Karpas-422 (cell line): ENCODE data around the gene YRDC. TPM values are rescaled to one million over a fixed set of nuclear protein-coding genes. Genes with fewer than 3 reads are reported as not detected.

ENCODE experiments used
- DNase-seq: peaks from one replicate; pipeline ENCODE4 v3.0.0-alpha.2; 2015
- H2AFZ ChIP-seq: fragments of 200-600 bp; sonication (generic); 2 replicates; pipeline ENCODE4 v1.6.1; 2014; ENCODE audit warnings: antibody characterized with exemption, low read length, mixed read lengths
- H3K27ac ChIP-seq: fragments of 200-600 bp; sonication (generic); 2 replicates; pipeline ENCODE4 v1.5.1; 2014; ENCODE audit warnings: mild to moderate bottlenecking, low read length, moderate library complexity
- H3K27me3 ChIP-seq: fragments of 200-600 bp; sonication (generic); 2 replicates; pipeline ENCODE4 v1.6.1; 2014; ENCODE audit warnings: low read length, mixed read lengths
- H3K36me3 ChIP-seq: fragments of 200-600 bp; sonication (generic); 2 replicates; pipeline ENCODE4 v1.6.1; 2014; ENCODE audit warnings: low read length, mixed read lengths; ENCODE audit not compliant: insufficient read depth
- H3K4me1 ChIP-seq: fragments of 200-600 bp; sonication (generic); 2 replicates; pipeline ENCODE4 v1.6.1; 2014; ENCODE audit warnings: mild to moderate bottlenecking, low read length, mixed read lengths
- H3K4me2 ChIP-seq: fragments of 200-600 bp; sonication (generic); 2 replicates; pipeline ENCODE4 v1.6.1; 2014; ENCODE audit warnings: low read length, low read depth, mild to moderate bottlenecking; ENCODE audit not compliant: poor library complexity, severe bottlenecking
- H3K4me3 ChIP-seq: fragments of 200-600 bp; sonication (generic); 2 replicates; pipeline ENCODE4 v1.5.1; 2014; ENCODE audit warnings: mild to moderate bottlenecking, antibody characterized with exemption, low read length, mixed read lengths
- H3K79me2 ChIP-seq: fragments of 200-600 bp; sonication (generic); 2 replicates; pipeline ENCODE4 v1.6.1; 2014; ENCODE audit warnings: mild to moderate bottlenecking, low read length, mixed read lengths
- H3K9ac ChIP-seq: fragments of 200-600 bp; sonication (generic); 2 replicates; pipeline ENCODE4 v1.6.0; 2014; ENCODE audit warnings: low read length
- H3K9me2 ChIP-seq: fragments of 200-600 bp; sonication (generic), shearing (Covaris generic); replicated peaks from 2 replicates; pipeline ENCODE4 v1.6.0; 2014; ENCODE audit warnings: mild to moderate bottlenecking, low read length, moderate library complexity; ENCODE audit not compliant: insufficient read depth
- H3K9me3 ChIP-seq: fragments of 300-700, 200-600 bp; sonication (generic); 2 replicates; pipeline ENCODE4 v1.6.1; 2014; ENCODE audit warnings: low read length, mixed read lengths
- H4K20me1 ChIP-seq: fragments of 200-600 bp; sonication (generic); 2 replicates; pipeline ENCODE4 v1.6.1; 2014; ENCODE audit warnings: mild to moderate bottlenecking, antibody characterized with exemption, low read length, low read depth; ENCODE audit not compliant: insufficient read depth
- total RNA-seq: library from RNA; depleted of rRNA; stranded (reverse); fragments of >200 nt; shearing (Covaris generic); gene quantifications from 2 replicates; pipeline ENCODE4 v1.2.3, GENCODE V29; 2014; ENCODE audit warnings: low replicate concordance

YRDC gene
- total RNA-seq, 1 experiment from 2014 or later: 21.8 TPM

DNA sequence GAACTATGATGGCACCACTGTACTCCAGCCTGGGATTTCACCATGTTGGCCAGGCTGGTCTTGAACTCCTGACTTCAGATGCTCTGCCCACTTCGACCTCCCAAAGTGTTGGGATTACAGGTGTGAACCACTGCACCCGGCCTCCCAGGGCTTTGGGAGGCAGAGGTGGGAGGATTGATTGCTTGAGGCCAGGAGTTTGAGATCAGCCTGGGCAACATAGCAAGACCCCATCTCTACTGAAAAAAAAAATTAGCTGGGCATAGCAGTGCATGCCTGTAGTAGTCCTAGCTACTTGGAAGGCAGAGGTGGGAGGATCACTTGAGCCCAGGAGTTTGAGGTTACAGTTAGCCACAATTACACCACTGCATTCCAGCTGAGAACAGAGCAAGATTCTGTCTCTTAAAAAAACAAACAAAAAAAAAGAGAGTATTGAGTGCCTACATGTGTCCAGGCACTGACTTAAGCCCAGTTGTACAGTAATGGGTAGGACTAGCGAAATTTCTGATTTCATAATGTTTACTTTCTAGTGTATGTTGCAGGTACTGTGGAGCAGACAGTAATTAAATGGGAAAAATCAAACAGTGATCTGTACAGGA is 10.2 kb downstream of the YRDC start:
- peaks cover 19% of the 10 kb centered on the region for H3K4me1 ChIP-seq
- H4K20me1 ChIP-seq: peaks cover 11% of the 10 kb centered on the region; the same call in 1 of the 2 replicates
- DNase-seq: no peak
- H3K4me2 ChIP-seq: no peak overlapping the region
- no peak overlapping the region for H3K27ac ChIP-seq
- H3K4me3 ChIP-seq: no peak overlapping the region
- H3K9me2 ChIP-seq: no peaks in the 10 kb centered on the region
- no peak overlapping the region for H2AFZ ChIP-seq
- peaks cover 27% of the 10 kb centered on the region for H3K79me2 ChIP-seq
- H3K9me3 ChIP-seq: no peaks in the 10 kb centered on the region
- H3K27me3 ChIP-seq: no peaks in the 10 kb centered on the region
- no peak overlapping the region for H3K9ac ChIP-seq
- peaks cover 37% of the 10 kb centered on the region for H3K36me3 ChIP-seq

DNA sequence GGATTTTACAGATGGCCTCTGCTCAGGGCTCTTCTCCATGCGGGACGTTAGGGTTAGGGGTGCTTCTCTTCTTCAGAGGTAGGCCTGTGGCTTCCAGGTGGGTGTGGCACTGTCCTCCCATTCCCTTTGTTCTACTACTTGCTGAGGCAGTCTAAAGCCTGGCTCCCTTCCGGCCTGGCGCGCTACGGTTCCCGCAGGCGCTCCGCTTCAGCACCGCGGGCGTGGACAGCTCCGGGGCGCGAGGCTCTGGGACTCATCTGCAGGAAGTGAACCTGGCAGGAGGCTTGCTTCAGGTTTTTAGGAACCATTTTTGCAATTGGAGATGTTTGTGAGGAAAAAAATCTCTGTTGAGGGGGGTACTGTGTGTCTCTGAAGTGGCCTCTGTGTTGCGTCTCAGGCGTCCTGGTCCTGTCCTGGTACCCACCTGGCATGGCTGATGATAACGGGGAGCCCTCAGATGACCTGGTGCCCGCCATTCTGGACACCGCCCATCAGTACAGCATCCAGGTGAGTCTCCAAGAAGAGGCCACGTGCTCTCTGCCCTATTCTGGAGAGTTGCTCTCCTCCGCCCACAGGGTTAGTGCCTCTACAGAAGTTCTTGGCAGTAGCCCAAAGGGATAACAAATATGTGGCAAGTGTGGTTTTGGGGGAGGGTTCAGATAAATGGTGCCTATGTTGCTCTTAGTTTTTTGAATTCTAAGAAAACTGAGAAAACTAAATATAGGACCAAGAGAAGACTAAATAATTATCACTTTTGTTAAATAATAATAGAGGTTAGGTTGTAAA is 12.5 kb downstream of the YRDC start:
- no peaks in the 10 kb centered on the region for H3K9me2 ChIP-seq
- no peak overlapping the region for H3K27ac ChIP-seq
- H3K79me2 ChIP-seq: peaks cover 23% of the 10 kb centered on the region
- peaks cover 24% of the 10 kb centered on the region for H3K36me3 ChIP-seq
- DNase-seq: peak; percentile 38
- H3K4me2 ChIP-seq: peak overlapping the region; percentile 99
- H3K9me3 ChIP-seq: no peaks in the 10 kb centered on the region
- H3K9ac ChIP-seq: peak overlapping the region; percentile 98
- no peak overlapping the region for H2AFZ ChIP-seq
- H3K4me3 ChIP-seq: peak overlapping the region; percentile 85
- peaks cover 19% of the 10 kb centered on the region for H3K4me1 ChIP-seq
- peaks cover 7% of the 10 kb centered on the region; the same call in 1 of the 2 replicates for H4K20me1 ChIP-seq
- H3K27me3 ChIP-seq: no peaks in the 10 kb centered on the region

DNA sequence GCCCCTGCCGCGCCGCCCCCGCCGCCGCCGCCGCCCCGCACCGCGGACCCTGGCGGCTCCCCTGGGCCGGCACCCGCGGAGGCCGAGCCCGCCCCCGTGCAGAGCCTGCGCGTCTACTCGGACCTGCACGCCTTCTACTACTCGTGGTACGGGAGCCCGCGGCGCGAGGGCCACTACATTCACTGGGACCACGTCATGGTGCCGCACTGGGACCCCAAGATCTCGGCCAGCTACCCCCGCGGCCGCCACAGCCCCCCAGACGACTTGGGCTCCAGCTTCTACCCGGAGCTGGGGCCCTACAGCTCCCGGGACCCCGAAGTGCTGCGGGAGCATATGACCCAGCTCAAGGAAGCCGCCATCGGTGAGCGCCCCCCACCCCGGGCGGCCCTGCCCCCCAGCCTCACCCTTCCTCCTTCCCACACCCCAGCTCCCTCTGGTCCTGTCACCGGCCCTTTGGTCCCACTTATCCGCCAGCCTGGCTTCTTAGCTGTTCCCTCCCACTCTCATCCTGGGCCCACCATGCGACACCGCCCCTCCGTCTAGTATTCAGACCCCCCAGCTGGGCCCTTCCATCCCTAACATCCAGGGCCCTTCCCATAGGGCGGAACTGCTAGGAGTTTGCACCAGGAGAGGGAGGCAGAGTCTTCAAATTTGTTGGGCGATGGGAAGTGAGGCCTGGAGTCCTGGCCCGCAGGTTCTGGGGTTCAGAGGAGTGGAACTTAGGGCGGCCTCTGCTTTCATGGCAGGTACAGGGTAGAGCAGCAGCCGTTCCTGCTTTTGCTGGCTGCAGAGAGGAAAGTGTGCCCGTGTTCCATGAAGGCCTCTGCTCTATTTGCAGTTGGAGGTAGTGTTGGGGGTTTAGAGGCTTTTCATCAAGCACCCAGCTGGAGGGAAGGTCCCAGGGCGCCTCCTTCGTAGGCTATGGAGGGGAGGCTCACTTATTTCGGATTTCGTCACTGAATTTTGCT is 13.4 kb downstream of the YRDC start:
- Histone ChIP-seq H3K4me2 (peak overlapping the region; percentile 99), H3K27ac (peak overlapping the region; percentile 34; the same call in 1 of the 2 replicates), H4K20me1 (peaks cover 6% of the 10 kb centered on the region; the same call in 1 of the 2 replicates), H3K27me3 (no peaks in the 10 kb centered on the region), H3K79me2 (peaks cover 23% of the 10 kb centered on the region), H3K4me3 (peak overlapping the region; percentile 85), H3K9me3 (no peaks in the 10 kb centered on the region), H3K9me2 (no peaks in the 10 kb centered on the region), H3K36me3 (peaks cover 19% of the 10 kb centered on the region), H3K4me1 (peaks cover 19% of the 10 kb centered on the region), H2AFZ (0 out of 2 replicates have a peak overlapping the region, but pooled peaks have one; percentile 71), H3K9ac (peak overlapping the region; percentile 98)
- peak; percentile 53 for DNase-seq

DNA sequence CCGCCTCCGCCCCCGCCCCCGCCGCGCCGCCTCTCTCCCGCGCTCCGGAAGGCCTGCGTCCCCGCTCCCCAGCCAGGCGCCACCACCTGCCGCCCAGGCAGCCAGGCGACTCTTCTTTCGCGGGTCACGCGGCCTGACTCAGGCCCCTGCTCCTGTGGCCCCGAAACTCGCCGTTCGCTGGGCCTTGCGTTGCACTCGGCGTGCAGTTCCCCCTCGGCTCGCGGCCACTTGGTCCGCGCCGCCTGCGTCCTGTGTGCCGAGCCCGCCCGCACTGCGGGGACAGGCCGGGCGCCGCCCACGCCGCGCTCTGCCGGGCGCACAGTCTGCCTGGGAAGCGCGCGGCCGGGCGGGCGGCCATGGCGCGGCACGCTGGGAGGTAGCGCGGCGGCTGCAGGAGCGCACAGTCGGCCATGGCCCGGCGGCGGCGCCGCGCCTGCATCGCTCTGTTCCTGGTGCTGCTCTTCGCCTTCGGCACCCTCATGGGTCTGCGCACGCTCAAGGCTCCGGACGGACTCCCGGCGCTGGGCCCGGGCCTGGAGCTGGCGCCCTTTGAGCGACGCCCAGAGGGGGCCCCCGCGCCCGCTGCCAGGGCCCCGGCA is 14.1 kb downstream of the YRDC start, which contains the start of gene MANEAL:
Gene MANEAL, plus strand, starts transcription at position 75 of the 599 bp plus-strand sequence. Its CDS starts 336 bp downstream, at position 411.
- Histone ChIP-seq H4K20me1 (peaks cover 6% of the 10 kb centered on the region; the same call in 1 of the 2 replicates), H3K9ac (peak within 1 kb of the TSS; percentile 98), H3K79me2 (peaks cover 23% of the 10 kb centered on the region), H3K36me3 (peaks cover 16% of the 10 kb centered on the region), H3K9me3 (no peaks in the 10 kb centered on the region), H3K4me2 (peak within 1 kb of the TSS; percentile 99), H3K27ac (peak within 1 kb of the TSS; percentile 34; the same call in 1 of the 2 replicates), H3K4me3 (peak within 1 kb of the TSS; percentile 85), H2AFZ (peak within 1 kb of the TSS; percentile 89; the same call in 1 of the 2 replicates), H3K27me3 (no peaks in the 10 kb centered on the region), H3K4me1 (peaks cover 19% of the 10 kb centered on the region), H3K9me2 (no peaks in the 10 kb centered on the region)
- peak; percentile 86 for DNase-seq

DNA sequence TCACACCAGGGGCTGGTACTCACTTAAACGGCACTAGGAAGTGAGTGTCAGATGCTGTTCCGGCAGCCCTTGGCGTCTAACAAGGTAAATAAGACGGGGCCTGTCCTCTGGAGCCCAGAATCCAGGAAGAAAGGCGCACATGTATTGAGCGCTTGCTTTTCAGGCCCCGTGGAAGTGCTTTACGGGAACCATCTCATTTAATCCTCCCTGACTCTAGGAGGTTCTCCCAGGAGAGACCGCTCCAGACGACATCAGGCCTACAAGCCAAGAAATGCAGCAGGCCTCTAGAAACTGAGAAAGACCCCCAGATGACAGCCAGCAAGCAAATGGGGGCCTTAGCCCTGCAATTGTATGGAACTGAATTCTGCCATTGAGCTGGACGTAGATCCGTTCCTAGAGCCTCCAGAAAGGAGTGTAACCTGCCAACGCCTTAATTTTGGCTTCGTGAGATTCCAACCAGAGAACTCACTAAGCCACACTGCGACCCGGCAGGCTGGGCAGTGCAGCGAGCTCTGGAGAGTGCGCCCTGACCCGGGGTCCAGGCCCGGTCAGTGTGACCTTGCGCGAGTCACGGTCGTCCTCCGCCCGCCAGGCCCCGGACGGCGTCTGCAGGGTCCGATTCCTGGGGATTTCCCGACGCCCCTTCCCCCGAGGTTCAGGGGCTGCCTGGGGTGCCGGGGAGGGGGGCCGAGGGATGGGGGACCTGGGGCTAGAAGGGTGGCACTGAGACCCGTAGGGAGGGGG is 14.9 kb downstream of the YRDC start:
- Histone ChIP-seq H3K9ac (peak overlapping the region; percentile 98), H3K4me3 (peak overlapping the region; percentile 49; the same call in 1 of the 2 replicates), H3K9me2 (no peaks in the 10 kb centered on the region), H3K27me3 (no peaks in the 10 kb centered on the region), H3K79me2 (peaks cover 23% of the 10 kb centered on the region), H3K36me3 (peaks cover 15% of the 10 kb centered on the region), H4K20me1 (peaks cover 6% of the 10 kb centered on the region; the same call in 1 of the 2 replicates), H3K27ac (no peak overlapping the region), H2AFZ (peak overlapping the region; percentile 56; the same call in 1 of the 2 replicates), H3K4me2 (peak overlapping the region; percentile 99), H3K9me3 (no peaks in the 10 kb centered on the region), H3K4me1 (peaks cover 19% of the 10 kb centered on the region)
- no peak for DNase-seq

DNA sequence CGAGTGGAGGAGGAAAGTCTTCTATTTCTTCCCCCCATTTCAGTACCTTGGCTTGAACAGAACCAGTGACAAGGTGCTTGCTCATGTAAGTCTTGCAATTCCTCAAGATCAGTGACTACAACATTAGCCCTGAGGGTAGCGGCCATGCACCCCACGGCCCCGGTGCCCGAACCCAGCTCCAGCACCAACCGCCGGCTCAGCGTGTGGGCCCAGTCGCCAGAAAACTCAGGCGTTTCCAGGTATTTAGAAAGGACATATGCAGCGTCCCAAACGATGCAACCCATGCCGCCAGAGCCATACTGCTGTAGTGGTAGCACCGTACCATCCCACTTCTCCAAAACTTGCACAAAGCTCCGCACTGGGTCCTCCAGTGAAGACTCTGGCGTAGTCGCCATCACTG is 25.5 kb downstream of the YRDC start:
- no peak for DNase-seq

DNA sequence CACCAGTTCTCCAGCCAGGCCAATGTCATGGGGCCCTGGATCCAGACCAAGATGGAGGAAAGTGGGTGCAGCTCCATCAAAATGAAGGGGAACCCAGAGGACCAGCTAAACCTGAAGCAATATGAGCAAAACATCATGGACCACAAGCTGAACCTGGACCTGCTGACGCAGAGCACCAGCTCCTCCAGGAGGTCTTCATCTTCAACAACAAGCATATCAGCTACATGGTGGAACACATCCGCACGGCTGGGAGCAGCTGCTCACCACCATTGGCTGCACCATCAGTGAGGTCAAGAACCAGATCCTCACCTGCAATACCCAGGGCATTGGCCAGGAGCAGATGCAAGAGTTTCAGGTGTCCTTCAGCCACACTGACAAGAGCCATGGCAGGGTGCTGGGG is 29.4 kb downstream of the YRDC start:
- Histone ChIP-seq H3K4me3 (no peak overlapping the region), H3K79me2 (no peaks in the 10 kb centered on the region), H3K27me3 (no peaks in the 10 kb centered on the region), H3K9me3 (no peaks in the 10 kb centered on the region), H3K9me2 (no peaks in the 10 kb centered on the region), H4K20me1 (no peaks in the 10 kb centered on the region), H3K4me2 (no peak overlapping the region), H3K27ac (no peak overlapping the region), H3K36me3 (no peaks in the 10 kb centered on the region), H3K9ac (no peak overlapping the region), H2AFZ (no peak overlapping the region), H3K4me1 (peaks cover 6% of the 10 kb centered on the region)
- DNase-seq: no peak

More for the DNA sequence above, 25.5 kb downstream of the YRDC start:
- Histone ChIP-seq H3K4me2 (no peak overlapping the region), H3K9me3 (no peaks in the 10 kb centered on the region), H3K4me1 (peaks cover 6% of the 10 kb centered on the region), H3K27me3 (no peaks in the 10 kb centered on the region), H3K9ac (no peak overlapping the region), H3K79me2 (no peaks in the 10 kb centered on the region), H3K4me3 (no peak overlapping the region), H3K36me3 (no peaks in the 10 kb centered on the region), H2AFZ (no peak overlapping the region), H4K20me1 (no peaks in the 10 kb centered on the region), H3K27ac (no peak overlapping the region), H3K9me2 (no peaks in the 10 kb centered on the region)
